ENCODE results near the gene PXDC1.

DNA sequence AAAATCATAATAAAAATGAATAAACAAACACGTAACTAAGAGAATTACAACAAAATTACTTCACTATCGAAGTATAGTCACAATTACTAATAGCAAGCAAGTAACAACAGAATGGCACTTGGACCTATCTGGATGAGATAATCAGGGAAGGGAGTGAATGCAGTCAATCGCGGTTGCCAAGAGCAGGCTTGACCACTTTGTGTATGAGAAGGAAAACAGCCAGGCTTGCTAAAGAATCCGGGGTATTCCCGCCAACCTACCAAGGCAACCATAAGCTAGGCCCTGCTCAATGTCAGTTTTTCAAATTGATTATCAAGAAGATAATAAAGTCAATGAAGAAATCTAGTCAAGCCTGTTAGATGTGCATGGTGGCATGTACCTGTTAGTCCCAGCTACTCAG, 39.7 kb downstream of the PXDC1 start:
- TF ChIP-seq, protein P1, sequence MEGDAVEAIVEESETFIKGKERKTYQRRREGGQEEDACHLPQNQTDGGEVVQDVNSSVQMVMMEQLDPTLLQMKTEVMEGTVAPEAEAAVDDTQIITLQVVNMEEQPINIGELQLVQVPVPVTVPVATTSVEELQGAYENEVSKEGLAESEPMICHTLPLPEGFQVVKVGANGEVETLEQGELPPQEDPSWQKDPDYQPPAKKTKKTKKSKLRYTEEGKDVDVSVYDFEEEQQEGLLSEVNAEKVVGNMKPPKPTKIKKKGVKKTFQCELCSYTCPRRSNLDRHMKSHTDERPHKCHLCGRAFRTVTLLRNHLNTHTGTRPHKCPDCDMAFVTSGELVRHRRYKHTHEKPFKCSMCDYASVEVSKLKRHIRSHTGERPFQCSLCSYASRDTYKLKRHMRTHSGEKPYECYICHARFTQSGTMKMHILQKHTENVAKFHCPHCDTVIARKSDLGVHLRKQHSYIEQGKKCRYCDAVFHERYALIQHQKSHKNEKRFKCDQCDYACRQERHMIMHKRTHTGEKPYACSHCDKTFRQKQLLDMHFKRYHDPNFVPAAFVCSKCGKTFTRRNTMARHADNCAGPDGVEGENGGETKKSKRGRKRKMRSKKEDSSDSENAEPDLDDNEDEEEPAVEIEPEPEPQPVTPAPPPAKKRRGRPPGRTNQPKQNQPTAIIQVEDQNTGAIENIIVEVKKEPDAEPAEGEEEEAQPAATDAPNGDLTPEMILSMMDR (IDR thresholded peaks at IDR 0.05), result no peak
- TF ChIP-seq POLR2A (IDR thresholded peaks at IDR 0.05), result no peak

All from right lobe of liver (tissue), 4 donors.